H1 (cell line): ENCODE results near the gene RGS16. TPM values are rescaled to one million over a fixed set of nuclear protein-coding genes. Genes with fewer than 3 reads are reported as not detected.

Experiments
- CTCF ChIA-PET: fragments of 300-600 bp; sonication (Branson Sonifier 250); formaldehyde crosslinking; loops from one replicate; lab custom pipeline; 2021; ENCODE audit not compliant: partially characterized antibody; lab: Charles Lee
- POLR2A ChIA-PET: fragments of 300-600 bp; sonication (Branson Sonifier 250); formaldehyde crosslinking; loops from one replicate; lab custom pipeline; 2021; ENCODE audit warnings: inconsistent platforms; ENCODE audit not compliant: partially characterized antibody; lab: Charles Lee
- DNase-seq, 2 experiments: peaks; one replicate each; pipeline versions ENCODE4 v3.0.0 to v3.0.0-alpha.2; 2010 to 2022; ENCODE audit warnings: low spot score in 2 of 2, low read depth in 1 of 2, mixed read lengths in 1 of 2
- FAIRE-seq: peaks from 2 replicates; lab custom pipeline; 2011; peaks lifted over from hg19 to GRCh38; lab: Jason Lieb, UNC
- H2AFZ ChIP-seq: 2 replicates; pipeline ENCODE4 v1.8.1; 2012; ENCODE audit warnings: low read length, inconsistent platforms
- H2AK5ac ChIP-seq: 2 replicates; pipeline ENCODE4 v1.6.1; 2013; ENCODE audit warnings: low read depth, low read length
- H2BK120ac ChIP-seq: replicated peaks from 2 replicates; pipeline ENCODE3; 2013; ENCODE audit warnings: low read depth, low read length, inconsistent platforms
- H2BK12ac ChIP-seq: 2 replicates; pipeline ENCODE4 v1.6.1; 2013; ENCODE audit warnings: low read depth, low read length
- H2BK15ac ChIP-seq: 2 replicates; pipeline ENCODE4 v1.6.1; 2013; ENCODE audit warnings: low read length
- H2BK20ac ChIP-seq: 2 replicates; pipeline ENCODE4 v1.6.1; 2013; ENCODE audit warnings: low read length
- H2BK5ac ChIP-seq: 2 replicates; pipeline ENCODE4 v1.6.1; 2013; ENCODE audit warnings: low read depth, low read length
- H3K14ac ChIP-seq: 2 replicates; pipeline ENCODE4 v1.6.1; 2013; ENCODE audit warnings: inconsistent platforms; ENCODE audit not compliant: insufficient read length
- H3K18ac ChIP-seq: 2 replicates; pipeline ENCODE4 v1.6.1; 2013; ENCODE audit warnings: low read length; ENCODE audit errors: extremely low read depth
- H3K23ac ChIP-seq: 2 replicates; pipeline ENCODE4 v1.6.1; 2013; ENCODE audit warnings: inconsistent platforms; ENCODE audit not compliant: insufficient read length
- H3K23me2 ChIP-seq: 2 replicates; pipeline ENCODE4 v1.6.1; 2013; ENCODE audit warnings: low read depth, low read length
- H3K27ac ChIP-seq: 2 replicates; pipeline ENCODE4 v1.6.1; 2011; ENCODE audit warnings: low read depth, low read length, inconsistent platforms
- H3K27me3 ChIP-seq, 4 experiments: replicated peaks in 1 of 4; 1 replicate in 1 of 4; 2 replicates in 3 of 4; pipeline versions ENCODE4 v1.6.1 to v1.8.1; 2011 to 2013; ENCODE audit warnings: low read length in 3 of 4, mild to moderate bottlenecking in 3 of 4, inconsistent platforms in 2 of 4, mixed read lengths in 2 of 4, moderate library complexity in 1 of 4; ENCODE audit not compliant: control insufficient read depth in 3 of 4, insufficient read depth in 3 of 4; ENCODE audit errors: extremely low read depth in 1 of 4
- H3K36me3 ChIP-seq, 4 experiments: 2 replicates each; pipeline versions ENCODE4 v1.6.1 to v1.8.1; 2011 to 2013; ENCODE audit warnings: mild to moderate bottlenecking in 4 of 4, low read length in 3 of 4, moderate library complexity in 2 of 4, control low read depth in 1 of 4, inconsistent platforms in 1 of 4; ENCODE audit not compliant: insufficient read depth in 4 of 4, control insufficient read depth in 2 of 4
- H3K4ac ChIP-seq: replicated peaks from 2 replicates; pipeline ENCODE3; 2013; ENCODE audit warnings: low read length, low read depth, mixed read lengths, inconsistent platforms; ENCODE audit not compliant: insufficient read length
- H3K4me1 ChIP-seq, 4 experiments: replicated peaks in 1 of 4; 1 replicate in 1 of 4; 2 replicates in 3 of 4; pipeline versions ENCODE4 v1.6.1 to v1.8.1; 2011 to 2013; ENCODE audit warnings: low read length in 3 of 4, inconsistent platforms in 2 of 4, mixed read lengths in 1 of 4; ENCODE audit not compliant: insufficient read depth in 4 of 4, control insufficient read depth in 3 of 4
- H3K4me2 ChIP-seq, 2 experiments: 2 replicates each; pipeline versions ENCODE4 v1.6.1 to v1.8.1; 2011 to 2013; ENCODE audit warnings: low read depth in 2 of 2, low read length in 2 of 2, control low read depth in 1 of 2, inconsistent platforms in 1 of 2, mild to moderate bottlenecking in 1 of 2; ENCODE audit not compliant: insufficient read depth in 1 of 2
- H3K4me3 ChIP-seq, 4 experiments: fragments of 200-600, 300-600 bp in 1 of 4; sonication (generic), shearing (Covaris generic), sonication (Bioruptor Twin) in 1 of 4; 2 replicates each; pipeline versions ENCODE4 v1.5.1 to v1.8.1; 2011 to 2016; ENCODE audit warnings: low read length in 4 of 4, low read depth in 3 of 4, control low read depth in 2 of 4, inconsistent platforms in 2 of 4, mild to moderate bottlenecking in 2 of 4, mixed read lengths in 1 of 4, moderate library complexity in 1 of 4; ENCODE audit not compliant: insufficient read depth in 2 of 4; ENCODE audit errors: extremely low read depth in 1 of 4
- H3K56ac ChIP-seq: replicated peaks from 2 replicates; pipeline ENCODE3; 2013; ENCODE audit warnings: low read depth, mild to moderate bottlenecking, mixed read lengths, low read length, inconsistent platforms; ENCODE audit not compliant: insufficient read length
- H3K79me1 ChIP-seq: 2 replicates; pipeline ENCODE4 v1.6.1; 2013; ENCODE audit warnings: low read depth, low read length, control low read depth
- H3K79me2 ChIP-seq, 2 experiments: 2 replicates each; pipeline versions ENCODE4 v1.6.1 to v1.8.1; 2012 to 2013; ENCODE audit warnings: low read length in 2 of 2, mild to moderate bottlenecking in 2 of 2, inconsistent platforms in 1 of 2; ENCODE audit not compliant: insufficient read depth in 2 of 2, control insufficient read depth in 1 of 2
- H3K9ac ChIP-seq, 4 experiments: replicated peaks in 1 of 4; 1 replicate in 1 of 4; 2 replicates in 3 of 4; pipeline versions ENCODE4 v1.6.1 to v1.8.1; 2011 to 2013; ENCODE audit warnings: low read depth in 3 of 4, low read length in 3 of 4, control low read depth in 2 of 4, mild to moderate bottlenecking in 2 of 4, moderate library complexity in 2 of 4, inconsistent platforms in 1 of 4; ENCODE audit errors: extremely low read depth in 1 of 4
- H3K9me3 ChIP-seq, 2 experiments: 2 replicates each; pipeline versions ENCODE4 v1.6.1 to v1.8.1; 2012 to 2013; ENCODE audit warnings: mild to moderate bottlenecking in 2 of 2, moderate library complexity in 2 of 2, control low read depth in 1 of 2, inconsistent platforms in 1 of 2, low read depth in 1 of 2, low read length in 1 of 2, mixed read lengths in 1 of 2; ENCODE audit not compliant: insufficient read depth in 2 of 2
- H4K20me1 ChIP-seq, 2 experiments: replicated peaks in 1 of 2; 2 replicates each; pipeline versions ENCODE3 to v1.8.1; 2011 to 2013; ENCODE audit warnings: inconsistent platforms in 2 of 2, low read length in 2 of 2, mild to moderate bottlenecking in 1 of 2; ENCODE audit not compliant: insufficient read depth in 2 of 2, control insufficient read depth in 1 of 2
- H4K5ac ChIP-seq: 2 replicates; pipeline ENCODE4 v1.6.1; 2013; ENCODE audit warnings: low read length, low read depth, mixed read lengths, inconsistent platforms; ENCODE audit not compliant: insufficient read length
- H4K8ac ChIP-seq: 2 replicates; pipeline ENCODE4 v1.8.0; 2013; ENCODE audit warnings: mild to moderate bottlenecking, moderate library complexity, low read length, inconsistent platforms; ENCODE audit not compliant: insufficient read depth; ENCODE audit errors: extremely low read depth
- H4K91ac ChIP-seq: replicated peaks from 2 replicates; pipeline ENCODE3; 2013; ENCODE audit warnings: low read length, mixed read lengths, inconsistent platforms; ENCODE audit not compliant: insufficient read length
- BACH1 ChIP-seq: IDR thresholded peaks from 2 replicates; pipeline ENCODE4 v1.6.1; 2012; ENCODE audit warnings: low read length, improper control_type of control experiment
- CHD2 ChIP-seq: IDR thresholded peaks from 2 replicates; pipeline ENCODE4 v1.6.1; 2012; ENCODE audit warnings: low read length, improper control_type of control experiment
- KDM1A ChIP-seq: fragments of 200-600, 300-600 bp; sonication (generic); IDR thresholded peaks from 2 replicates; pipeline ENCODE4 v1.7.1; 2016; ENCODE audit warnings: mild to moderate bottlenecking, low read length, borderline replicate concordance
- NANOG ChIP-seq: IDR thresholded peaks from 2 replicates; pipeline ENCODE4 v1.6.1; 2011; ENCODE audit warnings: low read length, low read depth, mild to moderate bottlenecking, inconsistent platforms; ENCODE audit not compliant: insufficient read depth, poor library complexity, severe bottlenecking
- POU5F1 ChIP-seq: IDR thresholded peaks from 2 replicates; pipeline ENCODE4 v1.6.1; 2011; ENCODE audit warnings: low read depth, mild to moderate bottlenecking, low read length, moderate library complexity
- SP1 ChIP-seq: IDR thresholded peaks from 2 replicates; pipeline ENCODE4 v1.6.1; 2011; ENCODE audit warnings: low read depth, low read length
- TEAD4 ChIP-seq: IDR thresholded peaks from 2 replicates; pipeline ENCODE4 v1.6.1; 2012; ENCODE audit warnings: low read depth, low read length, inconsistent platforms, mixed read lengths
- WGBS, 2 experiments: shearing (Covaris generic) in 1 of 2; methylation state at CpG; one replicate each; pipeline versions ENCODE4 v1.1.6 to v1.1.7; 2013 to 2015; ENCODE audit warnings: low lambda C conversion rate in 2 of 2, mixed read lengths in 2 of 2, inconsistent platforms in 1 of 2, low coverage in 1 of 2, missing lambda C conversion rate in 1 of 2; ENCODE audit not compliant: insufficient replicate concordance in 2 of 2, insufficient coverage in 1 of 2, insufficient read length in 1 of 2; ENCODE audit errors: extremely low coverage in 1 of 2, missing lambda C conversion rate in 1 of 2; 5-methylcytosine and 5-hydroxymethylcytosine counted together
- polyA plus RNA-seq, 7 experiments: library from polyadenylated mRNA; depleted of rRNA in 3 of 7; stranded (reverse) in 5 of 7; unstranded in 2 of 7; fragments of >200 nt in 5 of 7; fragments of 200-250 nt in 2 of 7; gene quantifications; 1 replicate in 5 of 7; 2 replicates in 1 of 7; 4 replicates in 1 of 7; pipeline versions ENCODE4 v1.2.1 to v1.2.3, GENCODE V29; 2011 to 2013; ENCODE audit warnings: missing spikeins in 2 of 7, mixed read lengths in 2 of 7
- total RNA-seq: library from RNA; stranded (reverse); fragmentation: NEBNext Ultra II Directional; extraction: Animal tissue kit (Norgen Biotek cat#: 25700); gene quantifications from 2 replicates; pipeline ENCODE4 v1.2.1, GENCODE V29; 2021

The RGS16 gene
- total and polyA plus RNA-seq, 2 of the 8 experiments (the other 6 are each of a cell fraction or from before 2014, with no cell fraction given) = 5.7 to 9.8 TPM

- no peak overlapping the region for H4K8ac ChIP-seq
- H3K23ac ChIP-seq = no peak overlapping the region
- peaks cover 5 to 16% (median 9%) of the 10 kb centered on the region in 4 experiments; a peak in 6 of 7 replicates for H3K4me1 ChIP-seq
- no peak overlapping the region for H3K4me3 ChIP-seq
- ChIA-PET POLR2A (interaction anchor here (0.7 to 15.8 kb wide), 2 partner anchors 12 to 174 kb away, joined by 3 to 107 read pairs; no protein-coding TSS in a partner anchor), CTCF (interaction anchor here (0.7 to 5.0 kb wide), 5 partner anchors 27 to 156 kb away, joined by 3 to 35 read pairs (median 4); no protein-coding TSS in a partner anchor)
- H2BK5ac ChIP-seq = no peak overlapping the region
- H3K79me1 ChIP-seq = no peaks in the 10 kb centered on the region
- no peak overlapping the region for H3K14ac ChIP-seq
- H2BK12ac ChIP-seq = no peak overlapping the region
- no peaks in the 10 kb centered on the region for H4K20me1 ChIP-seq
- FAIRE-seq (no peak), DNase-seq (no peak)
- TF ChIP-seq CHD2 (no peak), BACH1 (no peak), KDM1A (no peak), NANOG (no peak), SP1 (no peak), TEAD4 (no peak), POU5F1 (no peak)
- H2BK20ac ChIP-seq = no peak overlapping the region
- no peak overlapping the region for H2AFZ ChIP-seq
- H4K5ac ChIP-seq = no peak overlapping the region
- no peaks in the 10 kb centered on the region; the same call in 1 of the 2 replicates for H3K23me2 ChIP-seq
- H3K27ac ChIP-seq = no peak overlapping the region
- no peak overlapping the region for H3K4me2 ChIP-seq
- no peak overlapping the region for H3K56ac ChIP-seq
- H3K18ac ChIP-seq = no peak overlapping the region
- H3K9me3 ChIP-seq = no peaks in the 10 kb centered on the region
- no peak overlapping the region for H4K91ac ChIP-seq
- no peak overlapping the region for H2BK120ac ChIP-seq
- H2AK5ac ChIP-seq = no peak overlapping the region
- no peaks in the 10 kb centered on the region for H3K36me3 ChIP-seq
- no peaks in the 10 kb centered on the region for H3K27me3 ChIP-seq
- H2BK15ac ChIP-seq = no peak overlapping the region
- H3K9ac ChIP-seq = no peak overlapping the region
- 89% methylated on average over 2 of the region's 2 CpGs; no CpG with 5 or more reads in 1 of the 2 experiments for WGBS, 2 experiments
- H3K4ac ChIP-seq = no peak overlapping the region
- no peaks in the 10 kb centered on the region for H3K79me2 ChIP-seq
These were observed 23.4 kb upstream of the RGS16 start for GRCh38 chr1:182627622-182628021.
